ENCODE data around the gene COL6A2.
"Not testable (repeated sequence)": the region's sequence is repeated elsewhere in the genome, so short reads cannot be mapped to it uniquely, and the experiment has no call there.

Gene COL6A2

GRCh38 chr21:46060596-46061061 lies 37.3 kb upstream of the COL6A2 start:
- DNase-seq (ENCODE audit: extremely low read depth in 1 of 2, low read depth in 1 of 2), result no peak

DNA sequence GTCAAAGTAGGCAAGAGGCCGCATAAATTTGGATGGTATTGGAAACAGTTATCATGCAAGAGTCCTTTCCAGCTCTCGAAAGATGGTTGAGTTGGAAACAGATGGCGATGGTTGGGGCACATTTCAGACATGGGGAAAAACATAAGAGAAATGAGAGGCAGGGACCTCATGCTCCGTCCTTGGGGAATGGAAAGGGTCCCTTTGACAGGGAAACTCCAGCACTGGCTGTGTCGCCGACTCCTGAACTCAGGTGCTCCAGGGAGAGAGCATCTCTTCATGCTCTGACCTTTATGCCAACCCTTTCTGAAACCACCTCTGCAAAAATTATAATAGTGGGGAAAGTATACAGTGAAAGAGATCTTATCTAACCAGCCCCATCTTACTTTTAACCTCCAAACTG lies 36.8 kb upstream of the COL6A2 start:
- no peak for DNase-seq (ENCODE audit: extremely low read depth in 1 of 2, low read depth in 1 of 2)

DNA sequence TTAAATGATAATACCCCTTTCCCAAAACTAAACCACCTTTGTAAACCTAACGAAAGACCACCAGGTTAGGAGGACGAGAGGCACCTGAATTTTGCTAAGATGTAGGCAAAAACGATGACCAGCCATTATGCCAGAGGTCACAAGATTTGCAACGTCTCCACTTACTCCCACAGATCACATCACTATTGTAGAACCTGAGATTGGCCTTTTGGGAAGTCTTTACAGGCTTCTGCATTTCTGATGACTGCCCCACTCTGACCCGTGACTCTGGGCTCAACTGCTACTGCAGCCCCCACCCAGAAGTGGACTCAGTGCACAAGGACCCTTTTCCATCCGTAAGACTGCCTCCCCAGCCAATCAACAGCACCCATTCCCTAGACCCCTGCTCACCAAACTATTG lies 36.4 kb upstream of the COL6A2 start:
- no peak for DNase-seq (ENCODE audit: extremely low read depth in 1 of 2, low read depth in 1 of 2)

GRCh38 chr21:46061950-46062349 lies 36.0 kb upstream of the COL6A2 start:
- no peak for DNase-seq (ENCODE audit: extremely low read depth in 1 of 2, low read depth in 1 of 2)

- DNase-seq (ENCODE audit: extremely low read depth in 1 of 2, low read depth in 1 of 2), result no peak
Measured at GRCh38 chr21:46062471-46063211, 35.3 kb upstream of the COL6A2 start.

DNA sequence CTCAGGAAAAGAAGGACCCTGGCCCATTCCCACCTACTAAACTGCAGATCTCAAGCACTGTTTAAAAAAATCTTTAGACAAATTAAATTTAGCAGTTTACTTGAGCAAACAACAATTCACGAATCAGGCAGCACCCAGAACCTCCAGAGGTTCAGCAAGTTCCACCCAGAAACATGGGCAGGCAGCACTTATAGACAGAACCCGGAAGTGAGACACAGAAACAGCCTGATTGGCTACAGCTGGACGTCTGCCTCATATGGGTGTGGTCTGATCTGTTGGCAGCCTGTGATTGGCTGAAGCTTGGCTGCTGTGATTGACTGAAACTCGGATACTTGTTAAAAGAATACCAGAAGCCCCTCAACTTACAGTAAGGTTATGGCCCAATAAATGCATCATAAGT lies 34.7 kb upstream of the COL6A2 start:
- DNase-seq (ENCODE audit: extremely low read depth in 1 of 2, low read depth in 1 of 2), result no peak

DNA sequence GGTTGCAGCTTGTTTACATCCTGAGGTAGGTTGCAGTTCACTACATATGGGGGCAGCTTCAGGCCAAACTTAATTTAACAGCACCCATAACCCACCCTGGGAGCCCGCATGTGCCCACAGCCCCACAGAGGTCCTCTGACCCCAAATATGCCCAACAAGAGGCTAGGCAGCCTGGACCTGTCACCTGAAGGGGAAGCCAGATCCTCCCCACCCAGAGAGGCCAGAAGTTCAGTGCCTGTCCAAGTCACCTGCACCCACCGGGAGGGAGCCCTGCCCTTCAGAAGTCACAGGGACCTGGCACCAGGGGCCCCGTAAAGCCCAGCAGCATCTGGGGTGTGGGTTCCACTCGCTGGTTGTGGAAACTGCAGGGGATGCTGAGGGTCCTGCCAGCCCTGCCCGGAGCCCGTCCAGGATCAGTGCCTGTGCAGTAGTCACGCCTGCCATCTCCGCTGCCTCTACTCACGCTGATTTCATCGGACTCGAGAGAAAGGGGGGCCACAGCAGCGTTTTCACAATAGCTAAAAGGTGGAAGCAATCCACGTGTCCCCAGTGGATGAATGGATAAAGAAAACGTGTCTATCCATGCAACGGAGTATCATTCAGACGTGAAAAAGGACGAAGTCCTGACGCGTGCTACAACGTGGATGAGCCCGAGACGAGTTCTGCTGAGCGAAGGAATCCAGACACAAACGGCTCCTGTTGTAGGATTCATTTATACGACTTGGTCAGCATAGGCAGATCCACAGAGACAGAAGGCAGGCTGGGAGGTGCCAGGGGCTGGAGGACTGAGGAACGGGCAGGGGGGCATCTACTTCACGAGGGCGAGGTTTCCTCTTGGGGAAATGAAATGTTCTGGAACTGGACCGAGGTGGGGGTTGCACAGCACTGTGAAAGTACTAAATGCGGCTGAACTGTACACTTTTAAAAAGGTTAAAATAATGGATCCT lies 33.9 kb upstream of the COL6A2 start:
- no peak for DNase-seq (ENCODE audit: extremely low read depth in 1 of 2, low read depth in 1 of 2)

- DNase-seq (ENCODE audit: extremely low read depth in 1 of 2, low read depth in 1 of 2), result no peak
Measured at GRCh38 chr21:46064870-46065214, 33.1 kb upstream of the COL6A2 start.

DNA sequence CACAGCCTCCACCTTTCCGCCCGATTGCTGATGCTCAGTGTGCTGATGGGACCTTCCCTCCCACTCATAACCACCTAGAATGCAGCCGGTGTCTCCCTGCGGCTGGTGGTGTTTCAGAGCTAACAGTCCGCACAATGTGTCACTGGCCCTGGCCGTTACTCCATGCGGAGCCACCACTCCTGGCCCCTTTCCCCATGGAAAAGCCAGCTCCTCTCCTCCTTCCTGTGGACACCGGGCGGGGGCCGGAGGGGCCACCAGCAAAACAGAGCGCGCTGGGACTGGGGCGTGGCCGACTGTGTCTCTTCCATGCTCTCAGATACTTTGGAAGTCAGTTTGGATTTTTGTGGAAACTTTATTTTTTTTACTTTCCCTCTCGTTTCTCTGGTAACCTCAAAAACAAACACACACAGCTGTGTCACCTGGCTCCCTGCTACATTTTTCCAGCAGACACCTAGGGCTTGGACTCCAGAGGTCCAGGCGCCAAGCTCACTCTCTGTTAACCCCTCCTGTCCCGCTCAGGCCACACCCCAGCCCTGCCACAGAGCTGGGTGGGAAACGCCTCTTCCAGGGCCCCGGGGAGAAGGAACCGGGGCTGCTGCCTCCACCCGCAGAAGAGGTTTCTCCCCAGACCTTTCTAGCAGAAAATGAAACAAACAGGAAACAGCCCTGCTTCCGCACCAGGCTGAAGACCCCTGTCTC lies 32.5 kb upstream of the COL6A2 start:
- DNase-seq (ENCODE audit: extremely low read depth in 1 of 2, low read depth in 1 of 2), result no peak

DNA sequence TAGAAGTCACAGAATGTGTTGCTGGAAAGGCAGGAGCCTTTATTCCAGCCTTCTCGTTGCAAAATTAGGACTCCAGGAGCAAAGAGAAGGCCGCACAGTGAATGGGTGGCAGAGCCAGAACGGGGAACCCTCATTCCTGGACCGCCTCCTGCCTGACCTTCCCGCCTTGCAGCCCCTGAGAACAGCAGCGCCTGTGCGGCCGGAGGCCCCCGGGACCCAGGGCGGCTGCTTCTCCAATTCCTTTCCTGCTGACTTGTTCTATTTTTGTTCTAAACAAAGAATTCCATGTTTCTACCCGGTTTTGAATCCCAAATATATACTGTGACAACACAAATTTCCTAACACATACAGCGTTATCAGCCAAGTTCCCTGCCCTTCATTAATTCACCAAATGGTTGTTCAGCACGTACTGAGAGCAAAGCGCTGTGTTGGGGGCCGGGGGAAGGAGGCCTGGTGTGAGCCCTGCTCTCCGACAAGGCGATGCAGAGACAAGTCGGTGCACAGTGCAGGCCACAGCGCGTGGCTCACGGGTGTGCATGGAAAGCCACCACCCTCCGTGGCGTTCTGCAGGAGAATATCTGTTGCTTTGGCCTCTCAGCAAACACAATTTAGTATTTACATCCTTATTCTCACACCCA lies 31.9 kb upstream of the COL6A2 start:
- no peak for DNase-seq (ENCODE audit: extremely low read depth in 1 of 2, low read depth in 1 of 2)

DNA sequence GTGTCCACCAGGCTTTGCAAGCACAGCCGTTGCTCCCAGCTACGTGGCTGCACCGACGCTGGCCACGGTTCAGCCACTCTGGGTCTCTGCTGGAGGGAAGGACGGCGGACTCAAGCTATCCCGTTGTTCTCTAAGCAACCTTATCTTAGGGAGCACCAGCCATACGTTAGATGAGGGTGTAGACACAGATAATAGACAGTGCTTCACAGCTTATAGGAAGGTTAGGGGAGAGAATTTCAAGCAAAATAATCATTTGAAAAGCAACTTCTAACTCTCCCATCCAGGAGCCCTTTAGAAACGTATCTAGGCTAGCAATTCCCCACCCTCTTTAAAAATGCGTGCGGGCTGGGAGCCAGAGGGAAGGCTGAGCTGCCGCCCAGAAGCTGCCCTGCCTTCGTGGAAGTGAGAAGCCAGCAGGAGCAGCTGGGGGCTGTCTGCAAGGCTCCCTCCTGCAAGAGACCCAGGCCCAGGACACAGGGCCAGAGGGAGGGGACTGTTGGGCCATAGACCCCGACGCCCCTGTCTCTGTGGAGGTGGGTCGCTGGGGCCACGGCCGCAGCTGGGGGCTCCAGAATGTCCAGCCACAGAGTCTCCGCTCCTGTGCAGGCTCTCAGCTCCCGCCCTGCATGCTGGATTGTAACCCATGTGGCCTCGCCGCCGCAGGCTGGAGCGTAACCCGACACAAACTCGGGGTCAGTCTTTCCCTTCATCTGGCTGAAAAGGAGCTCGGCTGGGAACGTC lies 31.2 kb upstream of the COL6A2 start:
- no peak for DNase-seq (ENCODE audit: extremely low read depth in 1 of 2, low read depth in 1 of 2)

DNA sequence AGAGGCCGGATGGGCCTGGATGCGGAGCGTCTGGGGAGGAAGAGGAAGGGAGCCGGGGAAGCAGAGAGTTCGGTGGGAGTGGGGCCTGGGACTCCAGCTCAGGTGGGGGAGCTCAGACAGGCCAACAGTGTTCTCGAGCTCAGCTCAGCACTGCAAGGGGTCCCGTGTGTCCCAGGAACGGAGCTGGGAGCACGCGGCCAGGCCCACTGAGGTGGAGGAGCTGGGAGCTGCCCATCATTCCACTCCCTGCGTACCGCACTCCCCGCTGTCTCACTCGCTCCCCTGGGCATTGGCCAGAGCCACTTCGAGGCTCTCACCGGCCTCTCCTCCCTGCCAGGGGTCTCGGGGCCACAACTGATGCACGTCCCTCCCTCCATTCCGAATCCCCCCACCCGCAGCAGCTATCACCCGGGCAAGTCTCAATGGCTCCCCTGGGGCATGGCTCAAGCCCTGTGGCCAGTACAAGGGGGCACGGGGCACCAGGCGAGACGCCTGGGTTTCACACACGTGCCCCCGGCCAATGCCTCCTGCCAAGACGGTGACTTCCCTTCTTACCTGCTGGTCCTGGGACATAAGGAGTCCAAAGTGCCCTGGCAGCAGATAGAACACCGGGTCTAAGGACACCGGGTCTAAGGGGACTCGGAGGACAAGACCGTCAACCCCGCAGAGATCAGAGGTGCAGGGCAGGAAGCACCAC lies 30.3 kb upstream of the COL6A2 start:
- DNase-seq (ENCODE audit: extremely low read depth in 1 of 2, low read depth in 1 of 2), result no peak

- DNase-seq (ENCODE audit: extremely low read depth in 1 of 2, low read depth in 1 of 2), result no peak
Measured at GRCh38 chr21:46068516-46069079, 29.3 kb upstream of the COL6A2 start.

- DNase-seq (ENCODE audit: extremely low read depth in 1 of 2, low read depth in 1 of 2), result no peak
Measured at GRCh38 chr21:46069166-46069565, 28.7 kb upstream of the COL6A2 start.

DNA sequence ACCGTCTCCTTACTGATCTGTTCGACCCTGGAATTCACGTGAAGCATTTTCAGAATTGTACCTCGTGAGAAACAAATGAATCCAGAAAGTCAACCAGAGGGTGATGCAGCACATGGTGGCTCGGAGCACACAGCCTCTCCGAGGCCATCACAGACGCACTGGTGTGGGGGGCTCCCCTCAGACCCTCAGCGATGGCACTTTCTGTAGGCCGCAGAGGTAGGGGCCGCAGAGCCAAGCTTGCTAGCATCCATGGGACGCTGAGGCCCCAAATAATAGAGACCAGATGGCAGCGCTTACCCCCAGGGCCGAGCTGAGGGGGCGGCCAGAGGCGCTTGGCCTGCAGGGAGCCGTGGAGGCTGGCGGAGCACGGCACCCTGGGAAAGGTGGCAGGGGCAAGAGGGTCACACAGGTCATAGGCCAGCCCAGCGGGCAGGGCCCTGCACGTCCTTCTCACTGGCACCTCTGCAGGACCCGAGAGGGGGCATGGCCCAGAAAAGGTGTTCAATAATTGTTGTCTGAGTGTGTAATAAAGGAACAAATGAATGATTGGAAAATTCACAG lies 28.1 kb upstream of the COL6A2 start:
- no peak for DNase-seq (ENCODE audit: extremely low read depth in 1 of 2, low read depth in 1 of 2)

GRCh38 chr21:46071082-46071481 lies 26.8 kb upstream of the COL6A2 start:
- DNase-seq (ENCODE audit: extremely low read depth in 1 of 2, low read depth in 1 of 2), result no peak

GRCh38 chr21:46076724-46077123 lies 21.2 kb upstream of the COL6A2 start:
- not testable (repeated sequence) for DNase-seq (ENCODE audit: extremely low read depth in 1 of 2, low read depth in 1 of 2)

- DNase-seq (ENCODE audit: extremely low read depth in 1 of 2, low read depth in 1 of 2), result no peak
Measured at GRCh38 chr21:46077674-46078101, 20.2 kb upstream of the COL6A2 start.

All from activated CD8-positive, alpha-beta memory T cell treated with anti-CD3 and anti-CD28 coated beads for 1 hour (primary cell).